ENCODE data around the gene GCNT4. TPM values are rescaled to one million over a fixed set of nuclear protein-coding genes. Genes with fewer than 3 reads are reported as not detected.

GCNT4 gene
- total and polyA plus RNA-seq, 5 donors from 2014 or later = 7.6 to 16.6 (median 12.8) TPM

DNA sequence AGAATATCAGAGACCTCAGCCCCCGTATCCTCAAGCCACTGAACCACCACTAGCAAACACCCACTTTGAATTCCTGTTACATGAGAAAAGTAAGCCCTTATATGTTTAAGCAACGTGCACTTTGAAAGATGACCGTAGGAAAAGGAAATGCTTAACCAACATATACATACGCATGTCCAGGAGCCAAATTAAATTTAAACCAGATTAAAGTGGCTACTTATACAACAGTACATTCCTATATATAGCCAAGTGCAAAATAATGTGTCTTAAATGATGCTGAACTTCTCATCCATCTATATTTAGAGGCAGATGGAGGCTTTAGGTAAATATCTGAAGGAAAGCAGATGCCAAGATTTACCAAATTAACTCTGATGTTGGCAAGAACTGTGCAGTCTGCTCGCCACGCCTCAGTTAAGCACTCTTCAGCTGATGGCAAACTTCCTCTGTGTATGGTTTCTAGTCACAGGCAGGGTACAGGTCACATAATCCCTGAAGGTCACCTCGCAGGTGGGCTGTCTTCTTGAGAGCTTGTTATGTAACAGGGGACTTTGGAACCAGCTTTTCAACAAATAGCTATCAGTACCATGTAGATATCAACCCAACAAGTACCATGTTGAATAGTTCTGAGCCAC is 8.6 kb downstream of the GCNT4 start:
- H3K36me3 Mint-ChIP-seq = peaks cover 79% of the 10 kb centered on the region
- peaks cover 41% of the 10 kb centered on the region for H3K4me1 ChIP-seq (ENCODE audit: control insufficient read depth, insufficient read depth, low read length, poor library complexity, severe bottlenecking)
- H3K4me3 ChIP-seq (ENCODE audit: low read depth, low read length) = peak overlapping the region; percentile 38
- H3K4me3 Mint-ChIP-seq = peak overlapping the region in 2 of 4 donors; percentile 41 to 49
- H3K27ac Mint-ChIP-seq = peak overlapping the region; percentile 67 to 91 (median 84)
- DNase-seq (no peak), ATAC-seq (ENCODE audit: low read depth in 2 of 2) (no peak)
- H3K9me3 Mint-ChIP-seq = no peaks in the 10 kb centered on the region
- no peaks in the 10 kb centered on the region for H3K27me3 Mint-ChIP-seq
- H3K27me3 ChIP-seq (ENCODE audit: control insufficient read depth, insufficient read depth, low read length) = no peaks in the 10 kb centered on the region
- H3K36me3 ChIP-seq (ENCODE audit: control insufficient read depth, insufficient read depth, low read length) = peaks cover 88% of the 10 kb centered on the region
- no peak overlapping the region for H3K27ac ChIP-seq (ENCODE audit: insufficient read depth, low read length, poor library complexity, severe bottlenecking)
- no peaks in the 10 kb centered on the region for H3K9me3 ChIP-seq (ENCODE audit: control insufficient read depth in 2 of 2, low read length in 2 of 2)
- H3K4me1 Mint-ChIP-seq = peaks cover 46 to 99% (median 80%) of the 10 kb centered on the region in 4 donors

DNA sequence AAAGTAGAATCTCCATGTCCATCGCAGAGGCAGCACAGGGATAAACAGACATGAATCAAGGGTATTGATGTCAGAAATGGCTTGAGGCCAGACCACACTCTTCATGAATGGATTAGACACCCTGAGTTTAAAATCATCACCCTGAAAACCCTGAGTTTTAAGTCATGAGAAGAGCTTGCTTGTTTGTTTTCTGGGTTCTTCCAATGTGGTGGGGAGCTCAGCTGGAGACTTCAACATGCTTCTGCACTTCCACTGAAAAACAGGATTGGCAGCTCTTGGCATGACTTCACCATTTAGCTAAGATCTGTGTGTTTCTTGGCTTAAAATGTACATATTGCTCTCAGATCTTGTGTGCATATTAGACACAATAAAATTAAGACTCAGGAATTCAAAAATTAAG is 9.8 kb downstream of the GCNT4 start:
- Histone ChIP-seq H3K4me1 (ENCODE audit: control insufficient read depth, insufficient read depth, low read length, poor library complexity, severe bottlenecking) (peaks cover 45% of the 10 kb centered on the region), H3K9me3 (ENCODE audit: control insufficient read depth in 2 of 2, low read length in 2 of 2) (no peaks in the 10 kb centered on the region), H3K36me3 (ENCODE audit: control insufficient read depth, insufficient read depth, low read length) (peaks cover 91% of the 10 kb centered on the region), H3K27me3 (ENCODE audit: control insufficient read depth, insufficient read depth, low read length) (no peaks in the 10 kb centered on the region), H3K4me3 (ENCODE audit: low read depth, low read length) (peak overlapping the region; percentile 10), H3K27ac (ENCODE audit: insufficient read depth, low read length, poor library complexity, severe bottlenecking) (no peak overlapping the region)
- Mint-ChIP-seq H3K4me1 (peaks cover 46 to 99% (median 78%) of the 10 kb centered on the region in 4 donors), H3K27me3 (no peaks in the 10 kb centered on the region), H3K4me3 (no peak overlapping the region), H3K27ac (peak overlapping the region in 2 of 3 donors; percentile 36 to 80), H3K36me3 (peaks cover 81% of the 10 kb centered on the region), H3K9me3 (no peaks in the 10 kb centered on the region)
- DNase-seq (no peak), ATAC-seq (ENCODE audit: low read depth in 2 of 2) (no peak)

GRCh38 chr5:75040973-75041372 is 11.4 kb downstream of the GCNT4 start:
- H3K36me3 Mint-ChIP-seq = peaks cover 79% of the 10 kb centered on the region
- ATAC-seq (ENCODE audit: low read depth in 2 of 2) (no peak), DNase-seq (no peak)
- Histone ChIP-seq H3K4me3 (ENCODE audit: low read depth, low read length) (no peak overlapping the region), H3K27me3 (ENCODE audit: control insufficient read depth, insufficient read depth, low read length) (no peaks in the 10 kb centered on the region), H3K27ac (ENCODE audit: insufficient read depth, low read length, poor library complexity, severe bottlenecking) (no peak overlapping the region), H3K4me1 (ENCODE audit: control insufficient read depth, insufficient read depth, low read length, poor library complexity, severe bottlenecking) (peaks cover 43% of the 10 kb centered on the region), H3K9me3 (ENCODE audit: control insufficient read depth in 2 of 2, low read length in 2 of 2) (no peaks in the 10 kb centered on the region), H3K36me3 (ENCODE audit: control insufficient read depth, insufficient read depth, low read length) (peaks cover 89% of the 10 kb centered on the region)
- H3K4me3 Mint-ChIP-seq = no peak overlapping the region
- no peaks in the 10 kb centered on the region for H3K27me3 Mint-ChIP-seq
- peak overlapping the region in 2 of 3 donors; percentile 57 to 64 for H3K27ac Mint-ChIP-seq
- H3K4me1 Mint-ChIP-seq = peaks cover 54 to 99% (median 80%) of the 10 kb centered on the region in 4 donors
- no peaks in the 10 kb centered on the region for H3K9me3 Mint-ChIP-seq

DNA sequence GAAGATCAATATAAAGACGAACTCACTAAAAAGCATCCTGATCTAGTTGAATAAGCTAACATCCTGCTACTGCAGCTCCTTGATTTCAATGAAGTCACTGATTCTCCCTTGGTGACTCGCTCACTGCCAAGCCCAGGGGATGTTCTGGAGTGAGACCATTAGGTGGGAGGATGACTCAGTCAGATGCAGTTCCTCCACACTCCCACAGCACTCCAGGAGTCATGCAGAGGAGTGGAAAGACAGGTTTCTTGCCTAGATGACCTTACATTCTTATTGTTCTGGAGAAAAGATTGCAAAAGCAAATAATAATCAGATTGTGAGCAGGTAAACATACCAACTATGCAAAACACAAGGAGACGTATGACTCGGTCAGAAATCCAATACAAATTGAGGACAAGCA is 15.3 kb downstream of the GCNT4 start:
- H3K27ac Mint-ChIP-seq = peak overlapping the region; percentile 84 to 94 (median 90)

GRCh38 chr5:75034137-75034739 is 18.1 kb downstream of the GCNT4 start:
- peaks cover 55 to 98% (median 80%) of the 10 kb centered on the region in 4 donors for H3K4me1 Mint-ChIP-seq
- H3K27ac ChIP-seq (ENCODE audit: insufficient read depth, low read length, poor library complexity, severe bottlenecking) = peak overlapping the region; percentile 53

More for the DNA sequence above, 15.3 kb downstream of the GCNT4 start:
- peaks cover 66% of the 10 kb centered on the region for H3K36me3 Mint-ChIP-seq
- H3K4me1 ChIP-seq (ENCODE audit: control insufficient read depth, insufficient read depth, low read length, poor library complexity, severe bottlenecking) = peaks cover 56% of the 10 kb centered on the region
- H3K27me3 ChIP-seq (ENCODE audit: control insufficient read depth, insufficient read depth, low read length) = no peaks in the 10 kb centered on the region
- peaks cover 0 to 1% (median 0%) of the 10 kb centered on the region in 7 donors for H3K9me3 Mint-ChIP-seq
- H3K4me1 Mint-ChIP-seq = peaks cover 52 to 98% (median 77%) of the 10 kb centered on the region in 4 donors
- peak overlapping the region; percentile 39 for H3K4me3 ChIP-seq (ENCODE audit: low read depth, low read length)
- H3K9me3 ChIP-seq (ENCODE audit: control insufficient read depth in 2 of 2, low read length in 2 of 2) = no peaks in the 10 kb centered on the region
- H3K27me3 Mint-ChIP-seq = peaks cover 5% of the 10 kb centered on the region
- ATAC-seq (ENCODE audit: low read depth in 2 of 2) (no peak), DNase-seq (no peak)
- H3K4me3 Mint-ChIP-seq = peak overlapping the region in 3 of 4 donors; percentile 45 to 66 (median 61)
- H3K27ac ChIP-seq (ENCODE audit: insufficient read depth, low read length, poor library complexity, severe bottlenecking) = no peak overlapping the region
- peaks cover 66% of the 10 kb centered on the region for H3K36me3 ChIP-seq (ENCODE audit: control insufficient read depth, insufficient read depth, low read length)

GRCh38 chr5:75031366-75031765 is 21.0 kb downstream of the GCNT4 start:
- H3K4me3 ChIP-seq (ENCODE audit: low read depth, low read length) = no peak overlapping the region
- H3K4me3 Mint-ChIP-seq = peak overlapping the region in 1 of 4 donors; percentile 76
- DNase-seq = no peak
- peak overlapping the region; percentile 25 for H3K27ac ChIP-seq (ENCODE audit: insufficient read depth, low read length, poor library complexity, severe bottlenecking)
- H3K9me3 Mint-ChIP-seq = peaks cover 0 to 1% (median 0%) of the 10 kb centered on the region in 7 donors
- H3K27me3 ChIP-seq (ENCODE audit: control insufficient read depth, insufficient read depth, low read length) = no peaks in the 10 kb centered on the region
- ATAC-seq (ENCODE audit: low read depth in 2 of 2) = no peak
- H3K27me3 Mint-ChIP-seq = peaks cover 5% of the 10 kb centered on the region
- H3K9me3 ChIP-seq (ENCODE audit: control insufficient read depth in 2 of 2, low read length in 2 of 2) = no peaks in the 10 kb centered on the region
- H3K27ac Mint-ChIP-seq = peak overlapping the region; percentile 4 to 99 (median 83)
- peaks cover 52% of the 10 kb centered on the region for H3K4me1 ChIP-seq (ENCODE audit: control insufficient read depth, insufficient read depth, low read length, poor library complexity, severe bottlenecking)
- H3K36me3 ChIP-seq (ENCODE audit: control insufficient read depth, insufficient read depth, low read length) = peaks cover 43% of the 10 kb centered on the region
- peaks cover 54% of the 10 kb centered on the region for H3K36me3 Mint-ChIP-seq
- H3K4me1 Mint-ChIP-seq = peaks cover 43 to 93% (median 78%) of the 10 kb centered on the region in 4 donors

More at GRCh38 chr5:75034137-75034739, 18.1 kb downstream of the GCNT4 start:
- Histone ChIP-seq H3K27me3 (ENCODE audit: control insufficient read depth, insufficient read depth, low read length) (no peaks in the 10 kb centered on the region), H3K9me3 (ENCODE audit: control insufficient read depth in 2 of 2, low read length in 2 of 2) (no peaks in the 10 kb centered on the region), H3K36me3 (ENCODE audit: control insufficient read depth, insufficient read depth, low read length) (peaks cover 59% of the 10 kb centered on the region), H3K4me3 (ENCODE audit: low read depth, low read length) (peak overlapping the region; percentile 70), H3K4me1 (ENCODE audit: control insufficient read depth, insufficient read depth, low read length, poor library complexity, severe bottlenecking) (peaks cover 65% of the 10 kb centered on the region)
- H3K4me3 Mint-ChIP-seq = peak overlapping the region; percentile 47 to 79 (median 69)
- peak overlapping the region; percentile 84 to 98 (median 87) for H3K27ac Mint-ChIP-seq
- peaks cover 61% of the 10 kb centered on the region for H3K36me3 Mint-ChIP-seq
- DNase-seq (peak in 2 of 3 donors; percentile 58 to 91), ATAC-seq (ENCODE audit: low read depth in 2 of 2) (peak; percentile 81 to 90)
- H3K27me3 Mint-ChIP-seq = peaks cover 5% of the 10 kb centered on the region
- H3K9me3 Mint-ChIP-seq = peaks cover 0 to 1% (median 0%) of the 10 kb centered on the region in 7 donors

DNA sequence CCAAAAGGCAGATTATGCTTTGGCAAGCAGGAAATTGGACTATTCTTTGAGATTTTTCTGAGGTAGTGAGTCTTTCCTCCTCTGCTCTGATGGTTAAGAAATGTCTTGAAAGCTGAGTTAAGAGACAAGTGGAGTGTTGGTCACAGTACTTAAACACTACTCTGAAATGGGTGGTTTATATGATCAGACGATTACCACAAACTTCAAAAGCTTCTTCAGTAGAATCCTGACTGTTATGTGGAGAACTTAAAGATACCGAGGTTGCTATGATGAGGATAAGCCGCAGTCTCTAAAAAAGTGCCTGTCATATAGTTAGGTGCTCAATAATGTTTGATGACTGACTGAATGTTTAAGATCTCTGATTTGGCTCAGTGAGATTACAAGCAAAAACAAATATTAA is 24.3 kb downstream of the GCNT4 start:
- Histone ChIP-seq H3K4me3 (ENCODE audit: low read depth, low read length) (peak overlapping the region; percentile 9), H3K36me3 (ENCODE audit: control insufficient read depth, insufficient read depth, low read length) (peaks cover 32% of the 10 kb centered on the region), H3K9me3 (ENCODE audit: control insufficient read depth in 2 of 2, low read length in 2 of 2) (no peaks in the 10 kb centered on the region), H3K27me3 (ENCODE audit: control insufficient read depth, insufficient read depth, low read length) (no peaks in the 10 kb centered on the region), H3K4me1 (ENCODE audit: control insufficient read depth, insufficient read depth, low read length, poor library complexity, severe bottlenecking) (peaks cover 36% of the 10 kb centered on the region), H3K27ac (ENCODE audit: insufficient read depth, low read length, poor library complexity, severe bottlenecking) (no peak overlapping the region)
- H3K9me3 Mint-ChIP-seq = peaks cover 0 to 1% (median 0%) of the 10 kb centered on the region in 7 donors
- H3K4me3 Mint-ChIP-seq = peak overlapping the region in 3 of 4 donors; percentile 5 to 28 (median 9)
- DNase-seq (peak in 1 of 3 donors; percentile 23), ATAC-seq (ENCODE audit: low read depth in 2 of 2) (peak in 1 of 2 donors; percentile 45)
- H3K27ac Mint-ChIP-seq = peak overlapping the region; percentile 47 to 92 (median 72)
- peaks cover 48 to 92% (median 79%) of the 10 kb centered on the region in 4 donors for H3K4me1 Mint-ChIP-seq
- H3K36me3 Mint-ChIP-seq = peaks cover 40% of the 10 kb centered on the region
- H3K27me3 Mint-ChIP-seq = peaks cover 5% of the 10 kb centered on the region
